Measurements from ENCODE around the gene RNASE1. TPM values are rescaled to one million over a fixed set of nuclear protein-coding genes. Genes with fewer than 3 reads are reported as not detected.

Gene RNASE1
- total and polyA plus RNA-seq, 10 of the 15 experiments (the other 5 are each of a cell fraction or from before 2014, with no cell fraction given) = 0.11 to 0.72 (median 0.38) TPM; not detected in 7

DNA sequence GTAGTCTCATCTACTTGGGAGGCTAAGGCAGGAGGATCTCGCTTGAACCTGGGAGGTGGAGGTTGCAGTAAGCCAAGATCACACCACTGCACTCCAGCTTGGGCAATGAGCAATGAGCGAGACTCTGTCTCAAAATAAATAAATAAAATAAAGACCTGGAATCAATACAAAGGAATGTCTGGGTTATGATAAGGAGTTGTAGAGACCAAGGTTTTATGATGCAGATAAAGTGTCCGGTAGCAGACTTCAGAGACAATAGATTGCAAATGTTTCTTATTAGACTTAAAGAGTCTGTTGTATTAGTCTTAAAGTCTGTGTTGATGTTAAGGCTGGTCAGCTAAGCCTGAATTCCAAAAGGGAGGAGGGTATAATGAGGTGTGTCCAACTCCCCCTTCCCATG, 35.2 kb upstream of the RNASE1 start:
- Histone ChIP-seq H3K4me1 (ENCODE audit: control insufficient read depth, insufficient read depth, low read length) (no peaks in the 10 kb centered on the region), H3K9ac (ENCODE audit: control insufficient read depth, insufficient read depth, low read length) (no peak overlapping the region), H3K9me3 (replicated peaks; ENCODE audit: control insufficient read depth, insufficient read depth, low read length) (no peaks in the 10 kb centered on the region), H3K36me3 (ENCODE audit: control insufficient read depth in 2 of 2, insufficient read depth in 2 of 2, low read length in 1 of 2) (no peaks in the 10 kb centered on the region), H3K27ac (ENCODE audit: control insufficient read depth, insufficient read depth) (no peak overlapping the region), H3K4me3 (no peak overlapping the region), H3K4me2 (ENCODE audit: control insufficient read depth, insufficient read depth) (no peak overlapping the region), H4K20me1 (ENCODE audit: control insufficient read depth, insufficient read depth) (no peaks in the 10 kb centered on the region), H3K79me2 (ENCODE audit: control insufficient read depth, insufficient read depth, low read length) (no peaks in the 10 kb centered on the region), H3K27me3 (replicated peaks in 1 of 2; ENCODE audit: control insufficient read depth in 2 of 2, insufficient read depth in 2 of 2, low read length in 1 of 2) (no peaks in the 10 kb centered on the region), H2AFZ (ENCODE audit: control insufficient read depth, low read depth, low read length) (no peak overlapping the region)
- FAIRE-seq (no peak), DNase-seq (ENCODE audit: low read depth, low spot score) (no peak), ATAC-seq (no peak)
- TF ChIP-seq RUNX3 (IDR thresholded peaks at IDR 0.05; ENCODE audit: low read length) = no peak
- ChIA-PET RAD21 (ENCODE audit: unreplicated experiment) (no interaction called here), SMC1A (ENCODE audit: uncharacterized antibody, unreplicated experiment) (no interaction called here), POLR2A (no interaction called here), CTCF (no interaction called here)
- WGBS (ENCODE audit: insufficient coverage, insufficient replicate concordance, low lambda C conversion rate, missing lambda C conversion rate) = 64% methylated on average over 3 of the region's 3 CpGs
- in situ Hi-C loops (cut with MboI) = no loop called here
- no TSS peak for BruUV-seq (replicated peaks)
- intact Hi-C loops (cut with micrococcal nuclease; ENCODE audit: unreplicated experiment) = no loop called here

DNA sequence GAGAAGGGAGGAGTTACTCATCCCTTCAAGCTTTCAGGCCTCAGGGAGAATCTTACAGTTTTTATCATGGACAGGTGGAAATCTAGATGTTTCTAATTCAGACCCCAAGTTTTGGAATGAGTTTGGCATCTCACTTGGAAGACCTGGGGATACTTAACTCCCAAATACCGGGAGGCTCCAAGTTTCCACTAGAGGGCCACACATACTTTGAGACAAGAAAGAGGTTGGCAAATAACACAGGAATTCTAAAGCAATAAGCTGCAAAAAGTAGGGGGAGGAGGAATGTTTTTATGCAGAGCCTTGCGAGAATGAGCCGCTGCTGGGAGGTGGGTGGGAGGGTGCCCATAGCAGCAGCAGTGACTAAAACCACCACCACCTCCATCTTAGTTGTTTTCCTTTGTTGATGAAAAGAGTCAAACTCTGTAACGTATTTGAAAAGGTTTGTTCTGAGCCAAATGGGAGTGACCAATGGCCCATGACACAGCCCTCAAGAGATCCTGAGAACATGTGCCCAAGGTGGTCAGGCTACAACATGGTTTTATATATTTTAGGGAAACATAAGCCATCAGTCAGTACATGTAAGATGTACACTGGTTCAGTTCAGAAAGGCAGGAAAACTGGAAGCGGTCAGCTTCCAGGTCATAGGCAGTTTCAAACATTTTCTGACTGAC, 34.2 kb upstream of the RNASE1 start:
- intact Hi-C loops (cut with micrococcal nuclease; ENCODE audit: unreplicated experiment) (no loop called here), in situ Hi-C loops (cut with MboI) (no loop called here)
- Histone ChIP-seq H4K20me1 (ENCODE audit: control insufficient read depth, insufficient read depth) (no peaks in the 10 kb centered on the region), H3K27ac (ENCODE audit: control insufficient read depth, insufficient read depth) (no peak overlapping the region), H3K4me2 (ENCODE audit: control insufficient read depth, insufficient read depth) (no peak overlapping the region), H3K36me3 (ENCODE audit: control insufficient read depth in 2 of 2, insufficient read depth in 2 of 2, low read length in 1 of 2) (no peaks in the 10 kb centered on the region), H3K9me3 (replicated peaks; ENCODE audit: control insufficient read depth, insufficient read depth, low read length) (no peaks in the 10 kb centered on the region), H3K79me2 (ENCODE audit: control insufficient read depth, insufficient read depth, low read length) (no peaks in the 10 kb centered on the region), H3K4me1 (ENCODE audit: control insufficient read depth, insufficient read depth, low read length) (no peaks in the 10 kb centered on the region), H2AFZ (ENCODE audit: control insufficient read depth, low read depth, low read length) (no peak overlapping the region), H3K4me3 (no peak overlapping the region), H3K9ac (ENCODE audit: control insufficient read depth, insufficient read depth, low read length) (no peak overlapping the region), H3K27me3 (replicated peaks in 1 of 2; ENCODE audit: control insufficient read depth in 2 of 2, insufficient read depth in 2 of 2, low read length in 1 of 2) (no peaks in the 10 kb centered on the region)
- no peak for FAIRE-seq
- BruUV-seq (replicated peaks) = no TSS peak
- WGBS (ENCODE audit: insufficient coverage, insufficient replicate concordance, low lambda C conversion rate, missing lambda C conversion rate) = 70% methylated on average over 5 of the region's 5 CpGs
- ChIA-PET POLR2A (no interaction called here), CTCF (no interaction called here), RAD21 (ENCODE audit: unreplicated experiment) (no interaction called here), SMC1A (ENCODE audit: uncharacterized antibody, unreplicated experiment) (no interaction called here)
- no peak for DNase-seq (ENCODE audit: low read depth, low spot score)
- no peak for ATAC-seq
- TF ChIP-seq SIN3A (IDR thresholded peaks at IDR 0.05; ENCODE audit: low read depth, low read length) (no peak), CHD1 (IDR thresholded peaks at IDR 0.05; ENCODE audit: low read depth, low read length) (no peak), KLF5 (IDR thresholded peaks at IDR 0.05; ENCODE audit: partially characterized antibody) (no peak)
- TF ChIP-seq, protein P1, sequence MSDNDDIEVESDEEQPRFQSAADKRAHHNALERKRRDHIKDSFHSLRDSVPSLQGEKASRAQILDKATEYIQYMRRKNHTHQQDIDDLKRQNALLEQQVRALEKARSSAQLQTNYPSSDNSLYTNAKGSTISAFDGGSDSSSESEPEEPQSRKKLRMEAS (IDR thresholded peaks at IDR 0.05; ENCODE audit: low read depth, low read length) = no peak

Measured in GM12878 (cell line).